ENCODE results near the gene ME2.
"Not testable (repeated sequence)": the region's sequence is repeated elsewhere in the genome, so short reads cannot be mapped to it uniquely, and the experiment has no call there.

ME2 gene

GRCh38 chr18:50862401-50862800 is 16.5 kb upstream of the ME2 start:
- DNase-seq = no peak

GRCh38 chr18:50863840-50864375 is 15.0 kb upstream of the ME2 start:
- DNase-seq = no peak

GRCh38 chr18:50866765-50867164 is 12.2 kb upstream of the ME2 start:
- no peak for DNase-seq

- no peak for DNase-seq
These were observed 9.8 kb upstream of the ME2 start for GRCh38 chr18:50869150-50869549.

- DNase-seq = no peak
These were observed 8.6 kb upstream of the ME2 start for GRCh38 chr18:50870138-50870845.

- no peak for DNase-seq
These were observed 7.1 kb upstream of the ME2 start for GRCh38 chr18:50871846-50872245.

- DNase-seq = no peak
These were observed 2.9 kb upstream of the ME2 start for GRCh38 chr18:50875966-50876536.

- no peak for DNase-seq
These were observed 1.2 kb upstream of the ME2 start for GRCh38 chr18:50877545-50878265.

GRCh38 chr18:50879302-50880118 is 592 bp downstream of the ME2 start:
- no peak for DNase-seq

- no peak for DNase-seq
These were observed 1.2 kb downstream of the ME2 start for GRCh38 chr18:50880119-50880465.

- DNase-seq = not testable (repeated sequence)
These were observed 2.0 kb downstream of the ME2 start for GRCh38 chr18:50880944-50881343.

- DNase-seq = no peak
These were observed 8.0 kb downstream of the ME2 start for GRCh38 chr18:50886929-50887328.

GRCh38 chr18:50895350-50896045 is 16.6 kb downstream of the ME2 start:
- DNase-seq = no peak

GRCh38 chr18:50896093-50896492 is 17.2 kb downstream of the ME2 start:
- DNase-seq = no peak

- DNase-seq = no peak
These were observed 20.0 kb downstream of the ME2 start for GRCh38 chr18:50898919-50899318.

- no peak for DNase-seq
These were observed 23.9 kb downstream of the ME2 start for GRCh38 chr18:50902797-50903196.

- no peak for DNase-seq
These were observed 27.9 kb downstream of the ME2 start for GRCh38 chr18:50906843-50907242.

- no peak for DNase-seq
These were observed 30.3 kb downstream of the ME2 start for GRCh38 chr18:50909261-50909660.

GRCh38 chr18:50911006-50911405 is 32.1 kb downstream of the ME2 start:
- no peak for DNase-seq

GRCh38 chr18:50917021-50917420 is 38.1 kb downstream of the ME2 start:
- no peak for DNase-seq

- DNase-seq = no peak
These were observed 39.2 kb downstream of the ME2 start for GRCh38 chr18:50918153-50918552.

- DNase-seq = no peak
These were observed 45.5 kb downstream of the ME2 start for GRCh38 chr18:50924372-50924771.

GRCh38 chr18:50926521-50926920 is 47.6 kb downstream of the ME2 start:
- DNase-seq = no peak
